BJ (cell line): ENCODE data around the gene FAM72A. TPM values are rescaled to one million over a fixed set of nuclear protein-coding genes. Genes with fewer than 3 reads are reported as not detected.
"Not testable (repeated sequence)": the region's sequence is repeated elsewhere in the genome, so short reads cannot be mapped to it uniquely, and the experiment has no call there.

ENCODE experiments used
- CTCF ChIA-PET: fragments of 350-600 bp; formaldehyde crosslinking; extraction: SDS; loops from one replicate; lab custom pipeline; 2021; ENCODE audit warnings: antibody characterized with exemption, inconsistent platforms; lab: Yijun Ruan, JAX
- POLR2A ChIA-PET: fragments of 300-600 bp; sonication (Branson Sonifier 250); formaldehyde crosslinking; extraction: SDS; loops from one replicate; lab custom pipeline; 2021; ENCODE audit warnings: antibody characterized with exemption; lab: Charles Lee
- DNase-seq: peaks from one replicate; pipeline ENCODE4 v3.0.0-alpha.2; 2011; ENCODE audit warnings: low read depth
- H3K27me3 ChIP-seq: 2 replicates; pipeline ENCODE4 v1.6.0; 2011; ENCODE audit warnings: low read length; ENCODE audit not compliant: control insufficient read depth, insufficient read depth
- H3K36me3 ChIP-seq: 2 replicates; pipeline ENCODE4 v1.5.1; 2011; ENCODE audit warnings: low read length; ENCODE audit not compliant: control insufficient read depth, insufficient read depth
- H3K4me3 ChIP-seq: 2 replicates; pipeline ENCODE4 v1.5.1; 2011; ENCODE audit warnings: low read depth, mild to moderate bottlenecking, control low read depth, low read length
- polyA plus RNA-seq: library from polyadenylated mRNA; depleted of rRNA; stranded (reverse); fragments of >200 nt; gene quantifications from 2 replicates; pipeline ENCODE4 v1.2.3, GENCODE V29; 2011

Gene FAM72A
- polyA plus RNA-seq, 1 experiment, result 2.5 TPM

DNA sequence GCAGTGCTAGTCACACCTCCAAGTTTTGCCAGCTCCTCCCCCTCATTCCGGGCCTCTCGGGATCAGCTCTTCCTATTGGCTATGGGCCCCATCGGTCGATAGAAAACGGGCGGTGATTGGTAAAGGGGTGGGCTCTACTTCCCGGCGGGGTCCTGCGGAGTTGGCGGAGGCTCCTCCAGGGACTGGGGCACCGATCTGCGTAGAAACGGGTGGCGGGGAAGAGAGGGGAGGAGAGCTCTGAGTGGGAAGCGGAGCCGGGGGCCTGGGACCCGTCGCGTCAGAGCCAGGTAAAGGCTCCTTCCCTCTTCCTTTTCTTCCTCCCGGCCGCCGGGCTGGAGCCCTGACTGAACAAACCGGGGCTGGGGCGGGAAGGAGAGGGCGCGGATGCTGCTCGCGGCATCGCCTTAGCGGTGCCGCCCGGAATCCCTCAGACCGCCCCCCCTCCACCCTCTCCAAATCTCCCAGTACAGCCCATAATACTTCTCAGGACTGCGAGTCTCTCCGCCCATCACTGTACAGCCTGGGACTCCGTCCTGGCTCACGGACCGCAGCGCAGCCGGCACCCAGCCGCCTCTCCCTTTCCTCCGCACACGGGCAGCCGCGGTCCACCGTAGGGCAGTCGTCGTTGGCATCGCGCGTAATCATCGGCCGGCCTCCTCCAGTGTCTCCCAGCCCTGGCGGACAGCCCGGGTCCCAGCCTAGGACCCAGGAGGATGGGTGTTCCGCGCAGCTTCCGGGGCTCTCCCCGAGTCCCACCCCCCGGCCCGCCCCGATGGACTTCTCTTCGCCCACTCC lies 922 bp upstream of the FAM72A start, which contains the start of gene SRGAP2:
Gene SRGAP2 (plus strand): TSS at position 178 of the 795 bp plus-strand sequence. CDS start 2,430 bp downstream, outside the sequence.
- CTCF ChIA-PET, DNase-seq: not testable (repeated sequence)

GRCh38 chr1:206196748-206197424 lies 5.8 kb downstream of the FAM72A start:
- H3K36me3 ChIP-seq, CTCF ChIA-PET, H3K4me3 ChIP-seq, DNase-seq, H3K27me3 ChIP-seq, POLR2A ChIA-PET: not testable (repeated sequence)

More for the DNA sequence above, 922 bp upstream of the FAM72A start, which contains the start of gene SRGAP2:
- peak within 1 kb of the TSS; percentile 45 for H3K4me3 ChIP-seq
- POLR2A ChIA-PET, H3K27me3 ChIP-seq, H3K36me3 ChIP-seq: not testable (repeated sequence)

DNA sequence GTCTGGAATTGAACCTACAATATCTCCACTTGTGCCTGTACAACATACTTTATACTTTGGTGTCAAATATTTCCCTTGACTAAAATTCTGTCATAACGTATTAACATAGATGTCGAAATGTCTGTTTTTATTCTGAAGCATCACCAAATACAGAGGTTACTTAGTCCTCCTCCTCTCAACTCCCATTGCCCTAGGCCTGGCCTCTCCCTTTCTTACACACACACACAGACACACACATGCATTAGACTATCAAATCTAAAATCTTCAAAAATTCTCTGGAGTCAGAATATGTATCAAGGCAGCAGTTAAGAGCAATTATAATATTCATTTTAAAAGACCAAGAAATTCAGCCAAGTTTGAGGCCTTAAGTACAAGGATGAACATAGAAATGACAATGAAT lies 7.5 kb downstream of the FAM72A start:
- H3K27me3 ChIP-seq, H3K36me3 ChIP-seq, DNase-seq, CTCF ChIA-PET, POLR2A ChIA-PET, H3K4me3 ChIP-seq: not testable (repeated sequence)

GRCh38 chr1:206186826-206187225 lies 15.8 kb downstream of the FAM72A start:
- POLR2A ChIA-PET, DNase-seq, H3K4me3 ChIP-seq, H3K27me3 ChIP-seq, H3K36me3 ChIP-seq, CTCF ChIA-PET: not testable (repeated sequence)

- POLR2A ChIA-PET, DNase-seq, H3K27me3 ChIP-seq, H3K36me3 ChIP-seq, H3K4me3 ChIP-seq, CTCF ChIA-PET: not testable (repeated sequence)
These were observed 16.9 kb downstream of the FAM72A start for GRCh38 chr1:206185778-206186177.

GRCh38 chr1:206183788-206184187 lies 18.9 kb downstream of the FAM72A start:
- POLR2A ChIA-PET, DNase-seq, CTCF ChIA-PET: not testable (repeated sequence)

GRCh38 chr1:206182368-206183317 lies 20.0 kb downstream of the FAM72A start:
- H3K4me3 ChIP-seq, DNase-seq, H3K27me3 ChIP-seq, POLR2A ChIA-PET, H3K36me3 ChIP-seq, CTCF ChIA-PET: not testable (repeated sequence)

More at GRCh38 chr1:206183788-206184187, 18.9 kb downstream of the FAM72A start:
- H3K27me3 ChIP-seq, H3K4me3 ChIP-seq, H3K36me3 ChIP-seq: not testable (repeated sequence)

DNA sequence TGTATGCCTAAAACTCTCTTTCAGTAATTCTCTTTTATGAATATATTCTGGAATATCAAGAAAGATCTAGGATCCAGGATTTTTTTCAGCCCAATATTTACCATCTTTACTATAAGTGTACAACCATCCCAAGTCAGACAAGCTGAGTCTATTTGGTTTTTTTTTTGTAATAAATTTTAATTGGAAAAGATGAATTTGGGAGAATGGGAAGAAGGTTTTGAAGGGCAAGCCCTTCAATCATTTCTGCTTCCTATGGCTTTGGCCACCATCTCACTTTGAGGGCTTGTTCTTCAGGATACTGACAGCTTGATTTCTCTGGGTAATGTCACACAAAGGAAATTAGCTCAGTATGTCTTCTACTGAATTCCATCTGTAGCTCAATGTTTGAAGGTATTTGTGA lies 23.0 kb downstream of the FAM72A start:
- CTCF ChIA-PET, POLR2A ChIA-PET, DNase-seq, H3K27me3 ChIP-seq, H3K4me3 ChIP-seq, H3K36me3 ChIP-seq: not testable (repeated sequence)

DNA sequence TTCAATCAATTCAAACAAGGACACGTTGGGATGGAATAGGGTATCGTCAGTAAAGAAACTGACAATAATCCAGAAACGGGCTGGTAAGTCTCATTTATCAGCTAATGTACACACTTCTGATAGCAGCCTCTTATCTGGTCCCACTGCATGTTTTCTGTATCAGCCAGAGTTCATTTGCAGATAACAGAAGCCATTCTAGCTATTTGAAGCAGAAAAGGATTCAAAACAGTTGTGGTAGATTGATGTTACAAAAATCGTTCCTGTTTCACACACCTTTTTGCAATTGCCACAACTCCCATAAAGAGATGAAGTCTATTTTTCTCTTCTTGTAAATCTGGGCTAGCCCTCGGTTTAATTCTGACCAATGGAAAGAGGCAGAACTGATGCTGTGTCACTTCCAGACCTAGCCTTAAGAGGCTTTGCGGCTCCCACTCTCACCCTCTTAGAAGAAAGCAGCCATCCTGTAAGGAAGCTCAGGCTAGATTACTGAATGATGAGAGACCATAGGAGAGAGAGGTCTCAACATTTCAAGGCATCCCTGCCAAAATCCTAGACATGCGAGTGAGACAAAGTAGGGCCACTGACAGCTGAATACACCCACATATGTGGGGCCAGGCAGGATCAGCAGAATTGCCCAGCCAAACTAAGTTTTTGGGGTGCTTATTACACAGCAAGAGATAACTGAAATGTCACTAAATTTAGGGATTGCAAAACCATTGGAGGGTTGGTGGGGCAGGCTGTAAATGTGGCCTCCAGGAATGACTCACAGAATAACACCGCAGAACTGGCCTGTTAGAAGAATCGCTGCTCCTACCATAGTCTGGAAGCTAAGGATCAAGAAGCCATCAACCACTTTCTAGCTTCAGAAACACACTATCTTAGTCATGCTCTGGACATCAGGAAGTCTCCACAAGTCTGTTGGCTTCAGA lies 24.3 kb downstream of the FAM72A start:
- H3K27me3 ChIP-seq, H3K4me3 ChIP-seq, CTCF ChIA-PET, H3K36me3 ChIP-seq, POLR2A ChIA-PET: not testable (repeated sequence)
- DNase-seq, result peak; percentile 25

DNA sequence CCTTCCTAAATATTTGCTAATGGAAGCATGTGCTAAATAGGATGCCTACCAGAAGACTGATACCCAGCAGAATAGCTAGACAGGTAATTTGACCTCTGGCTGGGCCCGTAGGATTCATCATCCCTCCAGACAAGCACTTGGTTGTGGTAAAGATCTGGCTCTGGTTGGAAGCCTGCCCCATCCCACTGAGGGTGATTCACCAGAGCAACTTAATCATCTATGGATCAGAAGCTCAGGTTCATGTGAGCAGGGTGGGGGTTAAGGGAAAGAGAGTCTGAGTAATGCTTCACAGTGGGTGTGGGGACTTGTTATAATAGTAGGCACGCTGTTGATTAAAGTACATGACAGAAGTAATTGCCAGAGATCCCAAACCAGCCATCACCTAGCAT lies 26.5 kb downstream of the FAM72A start:
- H3K36me3 ChIP-seq, POLR2A ChIA-PET, CTCF ChIA-PET, H3K4me3 ChIP-seq, H3K27me3 ChIP-seq, DNase-seq: not testable (repeated sequence)
